Stimulated activated CD8-positive, alpha-beta memory T cell treated with anti-CD3 and anti-CD28 coated beads, Interleukin-15, amount 100 ng/mL, for 4 hours (primary cell): ENCODE results near the gene LPP.
"Not testable (repeated sequence)": the region's sequence is repeated elsewhere in the genome, so short reads cannot be mapped to it uniquely, and the experiment has no call there.

Experiments used
- DNase-seq, 2 donors: peaks; one replicate each; pipeline ENCODE4 v3.0.0-alpha.2; 2020; ENCODE audit warnings: low read depth in 2 of 2

The LPP gene

GRCh38 chr3:188581792-188582191 lies 427.8 kb downstream of the LPP start:
- DNase-seq, result no peak

- no peak for DNase-seq
These were observed 429.6 kb downstream of the LPP start for GRCh38 chr3:188583341-188584161.

- DNase-seq, result peak in 1 of 2 donors; percentile 15
These were observed 430.2 kb downstream of the LPP start for GRCh38 chr3:188584162-188584529.

- DNase-seq, result no peak
These were observed 431.2 kb downstream of the LPP start for GRCh38 chr3:188584958-188585689.

- DNase-seq, result no peak
These were observed 435.1 kb downstream of the LPP start for GRCh38 chr3:188589071-188589470.

GRCh38 chr3:188589771-188590170 lies 435.8 kb downstream of the LPP start:
- DNase-seq, result no peak

GRCh38 chr3:188590557-188590956 lies 436.6 kb downstream of the LPP start:
- DNase-seq, result no peak

GRCh38 chr3:188594139-188594538 lies 440.2 kb downstream of the LPP start:
- DNase-seq, result no peak

- DNase-seq, result no peak
These were observed 442.0 kb downstream of the LPP start for GRCh38 chr3:188595890-188596376.

GRCh38 chr3:188598894-188599293 lies 444.9 kb downstream of the LPP start:
- no peak for DNase-seq

GRCh38 chr3:188602111-188602510 lies 448.2 kb downstream of the LPP start:
- no peak for DNase-seq

- DNase-seq, result no peak
These were observed 448.7 kb downstream of the LPP start for GRCh38 chr3:188602620-188603019.

- no peak for DNase-seq
These were observed 450.7 kb downstream of the LPP start for GRCh38 chr3:188604651-188605050.

- DNase-seq, result no peak
These were observed 451.3 kb downstream of the LPP start for GRCh38 chr3:188605231-188605630.

GRCh38 chr3:188605905-188606304 lies 451.9 kb downstream of the LPP start:
- no peak for DNase-seq

- DNase-seq, result no peak
These were observed 453.9 kb downstream of the LPP start for GRCh38 chr3:188607805-188608315.

- DNase-seq, result no peak
These were observed 454.4 kb downstream of the LPP start for GRCh38 chr3:188608401-188608800.

- not testable (repeated sequence) for DNase-seq
These were observed 459.8 kb downstream of the LPP start for GRCh38 chr3:188613721-188614120.

- no peak for DNase-seq
These were observed 463.3 kb downstream of the LPP start for GRCh38 chr3:188617270-188617669.

GRCh38 chr3:188617988-188618701 lies 464.2 kb downstream of the LPP start:
- no peak for DNase-seq

GRCh38 chr3:188620752-188621151 lies 466.8 kb downstream of the LPP start:
- no peak for DNase-seq

GRCh38 chr3:188624384-188624783 lies 470.4 kb downstream of the LPP start:
- DNase-seq, result no peak
